RWPE1 (cell line): ENCODE results near the gene MRPL41.
"Not testable (repeated sequence)": the region's sequence is repeated elsewhere in the genome, so short reads cannot be mapped to it uniquely, and the experiment has no call there.

ENCODE experiments used
- CTCF ChIA-PET: fragments of 350-600 bp; sonication (Branson Sonifier 250); formaldehyde crosslinking; extraction: SDS; loops from one replicate; lab custom pipeline; 2021; lab: Yijun Ruan, JAX
- POLR2A ChIA-PET: fragments of 400-600 bp; formaldehyde crosslinking; extraction: SDS; loops from one replicate; lab custom pipeline; 2020; ENCODE audit warnings: antibody characterized with exemption; ENCODE audit not compliant: low non-redundant PET; lab: Yijun Ruan, JAX
- DNase-seq: peaks from one replicate; pipeline ENCODE4 v3.0.0; 2012; ENCODE audit warnings: low spot score
- H3K27ac ChIP-seq: fragments of 450-650 bp; 2 replicates; pipeline ENCODE4 v1.5.1; 2017
- TF ChIP-seq, protein P1 (sequence below): fragments of 450-650 bp; conservative IDR thresholded peaks from 2 replicates; pipeline ENCODE4 v1.5.1; 2017; ENCODE audit warnings: low read depth, mild to moderate bottlenecking

Gene MRPL41

GRCh38 chr9:137593176-137593575, 41.5 kb downstream of the MRPL41 start:
- TF ChIP-seq, protein P1, sequence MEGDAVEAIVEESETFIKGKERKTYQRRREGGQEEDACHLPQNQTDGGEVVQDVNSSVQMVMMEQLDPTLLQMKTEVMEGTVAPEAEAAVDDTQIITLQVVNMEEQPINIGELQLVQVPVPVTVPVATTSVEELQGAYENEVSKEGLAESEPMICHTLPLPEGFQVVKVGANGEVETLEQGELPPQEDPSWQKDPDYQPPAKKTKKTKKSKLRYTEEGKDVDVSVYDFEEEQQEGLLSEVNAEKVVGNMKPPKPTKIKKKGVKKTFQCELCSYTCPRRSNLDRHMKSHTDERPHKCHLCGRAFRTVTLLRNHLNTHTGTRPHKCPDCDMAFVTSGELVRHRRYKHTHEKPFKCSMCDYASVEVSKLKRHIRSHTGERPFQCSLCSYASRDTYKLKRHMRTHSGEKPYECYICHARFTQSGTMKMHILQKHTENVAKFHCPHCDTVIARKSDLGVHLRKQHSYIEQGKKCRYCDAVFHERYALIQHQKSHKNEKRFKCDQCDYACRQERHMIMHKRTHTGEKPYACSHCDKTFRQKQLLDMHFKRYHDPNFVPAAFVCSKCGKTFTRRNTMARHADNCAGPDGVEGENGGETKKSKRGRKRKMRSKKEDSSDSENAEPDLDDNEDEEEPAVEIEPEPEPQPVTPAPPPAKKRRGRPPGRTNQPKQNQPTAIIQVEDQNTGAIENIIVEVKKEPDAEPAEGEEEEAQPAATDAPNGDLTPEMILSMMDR: no peak
- CTCF ChIA-PET: no interaction called here
- DNase-seq: no peak
- POLR2A ChIA-PET: no interaction called here
- H3K27ac ChIP-seq: peak overlapping the region; percentile 40

GRCh38 chr9:137596577-137596976, 44.9 kb downstream of the MRPL41 start:
- POLR2A ChIA-PET: interaction anchor here (0.6 to 0.7 kb wide), 3 partner anchors 16 to 89 kb away, joined by 4 to 11 read pairs (median 7); no protein-coding TSS in a partner anchor
- DNase-seq, CTCF ChIA-PET, H3K27ac ChIP-seq: not testable (repeated sequence)

DNA sequence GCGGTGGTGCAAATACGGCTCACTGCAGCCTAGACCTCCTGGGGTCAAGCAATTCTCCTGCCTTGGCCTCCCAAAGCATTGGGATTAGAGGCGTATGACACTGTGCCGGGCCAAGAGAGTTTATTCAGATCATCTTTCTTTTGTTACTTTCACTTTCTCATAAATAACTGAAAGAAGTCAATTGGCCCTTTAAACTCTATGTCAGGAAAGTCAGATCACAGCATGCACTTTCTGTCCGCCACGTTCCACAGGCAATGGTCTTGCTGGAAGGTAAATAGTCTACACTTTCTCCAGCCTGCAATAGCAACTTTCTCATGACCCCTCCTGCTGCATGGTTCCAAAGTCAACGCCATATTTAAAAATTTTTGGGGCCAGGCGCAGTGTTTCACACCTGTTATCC, 47.3 kb downstream of the MRPL41 start:
- TF ChIP-seq, protein P1: no peak
- H3K27ac ChIP-seq: peak overlapping the region; percentile 7
- DNase-seq: no peak
- CTCF ChIA-PET: interaction anchor here (0.6 kb wide), 2 partner anchors 19 to 92 kb away, joined by 3 to 6 read pairs; no protein-coding TSS in a partner anchor
- POLR2A ChIA-PET: no interaction called here
